HG03025 (cell line): Measurements from ENCODE around the gene PLXDC1.
"Not testable (repeated sequence)": the region's sequence is repeated elsewhere in the genome, so short reads cannot be mapped to it uniquely, and the experiment has no call there.

Experiments used
- ATAC-seq: cut with Tn5 transposase; IDR thresholded peaks from one replicate; pipeline ENCODE4 v1.9.1; 2021; ENCODE audit warnings: mild to moderate bottlenecking, moderate library complexity; ENCODE audit not compliant: unreplicated experiment, low FRiP score

The PLXDC1 gene

GRCh38 chr17:39183045-39183444 lies 31.6 kb upstream of the PLXDC1 start:
- ATAC-seq: no peak

GRCh38 chr17:39181303-39181702 lies 29.9 kb upstream of the PLXDC1 start:
- no peak for ATAC-seq

GRCh38 chr17:39178536-39178935 lies 27.1 kb upstream of the PLXDC1 start:
- ATAC-seq: no peak

- ATAC-seq: no peak
Measured at GRCh38 chr17:39177256-39177655, 25.8 kb upstream of the PLXDC1 start.

GRCh38 chr17:39175695-39176093 lies 24.3 kb upstream of the PLXDC1 start:
- ATAC-seq: no peak

GRCh38 chr17:39174920-39175694 lies 23.7 kb upstream of the PLXDC1 start:
- no peak for ATAC-seq

- no peak for ATAC-seq
Measured at GRCh38 chr17:39173526-39174274, 22.3 kb upstream of the PLXDC1 start.

- ATAC-seq: no peak
Measured at GRCh38 chr17:39173080-39173479, 21.6 kb upstream of the PLXDC1 start.

- no peak for ATAC-seq
Measured at GRCh38 chr17:39171933-39172332, 20.5 kb upstream of the PLXDC1 start.

- no peak for ATAC-seq
Measured at GRCh38 chr17:39170558-39170957, 19.1 kb upstream of the PLXDC1 start.

- ATAC-seq: no peak
Measured at GRCh38 chr17:39170109-39170508, 18.7 kb upstream of the PLXDC1 start.

GRCh38 chr17:39169518-39169917 lies 18.1 kb upstream of the PLXDC1 start:
- ATAC-seq: no peak

GRCh38 chr17:39169101-39169500 lies 17.7 kb upstream of the PLXDC1 start:
- ATAC-seq: no peak

- ATAC-seq: not testable (repeated sequence)
Measured at GRCh38 chr17:39168503-39168902, 17.1 kb upstream of the PLXDC1 start.

GRCh38 chr17:39167476-39167875 lies 16.0 kb upstream of the PLXDC1 start:
- no peak for ATAC-seq

GRCh38 chr17:39166437-39167335 lies 15.2 kb upstream of the PLXDC1 start:
- no peak for ATAC-seq

- no peak for ATAC-seq
Measured at GRCh38 chr17:39165841-39166349, 14.5 kb upstream of the PLXDC1 start, which contains the start of gene ARL5C. Gene ARL5C (minus strand): TSS chr17:39166161. CDS start chr17:39165760, 401 bp downstream.

GRCh38 chr17:39165178-39165840 lies 13.9 kb upstream of the PLXDC1 start:
- no peak for ATAC-seq

GRCh38 chr17:39164675-39165143 lies 13.3 kb upstream of the PLXDC1 start:
- ATAC-seq: no peak

- no peak for ATAC-seq
Measured at GRCh38 chr17:39161962-39162361, 10.5 kb upstream of the PLXDC1 start.
